Left renal pelvis (tissue), 4 donors: ENCODE results near the gene MOB2. TPM values are rescaled to one million over a fixed set of nuclear protein-coding genes. Genes with fewer than 3 reads are reported as not detected.
"Not testable (repeated sequence)": the region's sequence is repeated elsewhere in the genome, so short reads cannot be mapped to it uniquely, and the experiment has no call there.

Experiments used
- DNase-seq, 4 donors: peaks; one replicate each; pipeline ENCODE4 v3.0.0-alpha.2; 2013; ENCODE audit warnings: low read depth in 4 of 4, low spot score in 3 of 4
- polyA plus RNA-seq, 4 donors: library from polyadenylated mRNA; unstranded; fragments of 120-200 nt; gene quantifications; one replicate each; pipeline ENCODE4 v1.2.1, GENCODE V29; 2013; ENCODE audit not compliant: insufficient read length in 4 of 4

The MOB2 gene
- polyA plus RNA-seq, 4 donors: 25.1 to 34.2 (median 29.0) TPM

GRCh38 chr11:1446623-1447022, 40.0 kb downstream of the MOB2 start:
- DNase-seq: no peak

- DNase-seq: no peak
These were observed 40.7 kb downstream of the MOB2 start for GRCh38 chr11:1445741-1446445.

GRCh38 chr11:1444823-1445422, 41.7 kb downstream of the MOB2 start:
- no peak for DNase-seq

- DNase-seq: no peak
These were observed 42.3 kb downstream of the MOB2 start for GRCh38 chr11:1444321-1444720.

GRCh38 chr11:1443737-1444136, 42.8 kb downstream of the MOB2 start:
- DNase-seq: no peak

- DNase-seq: no peak
These were observed 43.7 kb downstream of the MOB2 start for GRCh38 chr11:1442807-1443366.

- no peak for DNase-seq
These were observed 44.4 kb downstream of the MOB2 start for GRCh38 chr11:1442163-1442562.

- no peak for DNase-seq
These were observed 46.1 kb downstream of the MOB2 start for GRCh38 chr11:1440496-1440895.

GRCh38 chr11:1440066-1440465, 46.5 kb downstream of the MOB2 start:
- no peak for DNase-seq

GRCh38 chr11:1439341-1439740, 47.2 kb downstream of the MOB2 start:
- DNase-seq: no peak

- DNase-seq: no peak
These were observed 47.6 kb downstream of the MOB2 start for GRCh38 chr11:1438967-1439330.

- no peak for DNase-seq
These were observed 48.2 kb downstream of the MOB2 start for GRCh38 chr11:1438261-1438966.

GRCh38 chr11:1437500-1437899, 49.1 kb downstream of the MOB2 start:
- no peak for DNase-seq

- DNase-seq: no peak
These were observed 50.0 kb downstream of the MOB2 start for GRCh38 chr11:1436468-1437039.

- no peak for DNase-seq
These were observed 50.6 kb downstream of the MOB2 start for GRCh38 chr11:1435820-1436467.

GRCh38 chr11:1435479-1435819, 51.1 kb downstream of the MOB2 start:
- not testable (repeated sequence) for DNase-seq

- no peak for DNase-seq
These were observed 52.5 kb downstream of the MOB2 start for GRCh38 chr11:1433977-1434640.

- no peak for DNase-seq
These were observed 53.0 kb downstream of the MOB2 start for GRCh38 chr11:1433568-1433967.

- DNase-seq: no peak
These were observed 57.7 kb downstream of the MOB2 start for GRCh38 chr11:1428762-1429316.

- no peak for DNase-seq
These were observed 61.1 kb downstream of the MOB2 start for GRCh38 chr11:1425439-1425838.
